H1 (cell line): ENCODE measurements around the gene CASP4. TPM values are rescaled to one million over a fixed set of nuclear protein-coding genes. Genes with fewer than 3 reads are reported as not detected.

Experiments
- CTCF ChIA-PET: fragments of 300-600 bp; sonication (Branson Sonifier 250); formaldehyde crosslinking; loops from one replicate; lab custom pipeline; 2021; ENCODE audit not compliant: partially characterized antibody; lab: Charles Lee
- POLR2A ChIA-PET: fragments of 300-600 bp; sonication (Branson Sonifier 250); formaldehyde crosslinking; loops from one replicate; lab custom pipeline; 2021; ENCODE audit warnings: inconsistent platforms; ENCODE audit not compliant: partially characterized antibody; lab: Charles Lee
- DNase-seq, 2 experiments: peaks; one replicate each; pipeline versions ENCODE4 v3.0.0 to v3.0.0-alpha.2; 2010 to 2022; ENCODE audit warnings: low spot score in 2 of 2, low read depth in 1 of 2, mixed read lengths in 1 of 2
- FAIRE-seq: peaks from 2 replicates; lab custom pipeline; 2011; peaks lifted over from hg19 to GRCh38; lab: Jason Lieb, UNC
- H2AFZ ChIP-seq: 2 replicates; pipeline ENCODE4 v1.8.1; 2012; ENCODE audit warnings: low read length, inconsistent platforms
- H2AK5ac ChIP-seq: 2 replicates; pipeline ENCODE4 v1.6.1; 2013; ENCODE audit warnings: low read depth, low read length
- H2BK120ac ChIP-seq: replicated peaks from 2 replicates; pipeline ENCODE3; 2013; ENCODE audit warnings: low read depth, low read length, inconsistent platforms
- H2BK12ac ChIP-seq: 2 replicates; pipeline ENCODE4 v1.6.1; 2013; ENCODE audit warnings: low read depth, low read length
- H2BK15ac ChIP-seq: 2 replicates; pipeline ENCODE4 v1.6.1; 2013; ENCODE audit warnings: low read length
- H2BK20ac ChIP-seq: 2 replicates; pipeline ENCODE4 v1.6.1; 2013; ENCODE audit warnings: low read length
- H2BK5ac ChIP-seq: 2 replicates; pipeline ENCODE4 v1.6.1; 2013; ENCODE audit warnings: low read depth, low read length
- H3K14ac ChIP-seq: 2 replicates; pipeline ENCODE4 v1.6.1; 2013; ENCODE audit warnings: inconsistent platforms; ENCODE audit not compliant: insufficient read length
- H3K18ac ChIP-seq: 2 replicates; pipeline ENCODE4 v1.6.1; 2013; ENCODE audit warnings: low read length; ENCODE audit errors: extremely low read depth
- H3K23ac ChIP-seq: 2 replicates; pipeline ENCODE4 v1.6.1; 2013; ENCODE audit warnings: inconsistent platforms; ENCODE audit not compliant: insufficient read length
- H3K23me2 ChIP-seq: 2 replicates; pipeline ENCODE4 v1.6.1; 2013; ENCODE audit warnings: low read depth, low read length
- H3K27ac ChIP-seq: 2 replicates; pipeline ENCODE4 v1.6.1; 2011; ENCODE audit warnings: low read depth, low read length, inconsistent platforms
- H3K27me3 ChIP-seq, 4 experiments: replicated peaks in 1 of 4; 1 replicate in 1 of 4; 2 replicates in 3 of 4; pipeline versions ENCODE4 v1.6.1 to v1.8.1; 2011 to 2013; ENCODE audit warnings: low read length in 3 of 4, mild to moderate bottlenecking in 3 of 4, inconsistent platforms in 2 of 4, mixed read lengths in 2 of 4, moderate library complexity in 1 of 4; ENCODE audit not compliant: control insufficient read depth in 3 of 4, insufficient read depth in 3 of 4; ENCODE audit errors: extremely low read depth in 1 of 4
- H3K36me3 ChIP-seq, 4 experiments: 2 replicates each; pipeline versions ENCODE4 v1.6.1 to v1.8.1; 2011 to 2013; ENCODE audit warnings: mild to moderate bottlenecking in 4 of 4, low read length in 3 of 4, moderate library complexity in 2 of 4, control low read depth in 1 of 4, inconsistent platforms in 1 of 4; ENCODE audit not compliant: insufficient read depth in 4 of 4, control insufficient read depth in 2 of 4
- H3K4ac ChIP-seq: replicated peaks from 2 replicates; pipeline ENCODE3; 2013; ENCODE audit warnings: low read length, low read depth, mixed read lengths, inconsistent platforms; ENCODE audit not compliant: insufficient read length
- H3K4me1 ChIP-seq, 4 experiments: replicated peaks in 1 of 4; 1 replicate in 1 of 4; 2 replicates in 3 of 4; pipeline versions ENCODE4 v1.6.1 to v1.8.1; 2011 to 2013; ENCODE audit warnings: low read length in 3 of 4, inconsistent platforms in 2 of 4, mixed read lengths in 1 of 4; ENCODE audit not compliant: insufficient read depth in 4 of 4, control insufficient read depth in 3 of 4
- H3K4me2 ChIP-seq, 2 experiments: 2 replicates each; pipeline versions ENCODE4 v1.6.1 to v1.8.1; 2011 to 2013; ENCODE audit warnings: low read depth in 2 of 2, low read length in 2 of 2, control low read depth in 1 of 2, inconsistent platforms in 1 of 2, mild to moderate bottlenecking in 1 of 2; ENCODE audit not compliant: insufficient read depth in 1 of 2
- H3K4me3 ChIP-seq, 4 experiments: fragments of 200-600, 300-600 bp in 1 of 4; sonication (generic), shearing (Covaris generic), sonication (Bioruptor Twin) in 1 of 4; 2 replicates each; pipeline versions ENCODE4 v1.5.1 to v1.8.1; 2011 to 2016; ENCODE audit warnings: low read length in 4 of 4, low read depth in 3 of 4, control low read depth in 2 of 4, inconsistent platforms in 2 of 4, mild to moderate bottlenecking in 2 of 4, mixed read lengths in 1 of 4, moderate library complexity in 1 of 4; ENCODE audit not compliant: insufficient read depth in 2 of 4; ENCODE audit errors: extremely low read depth in 1 of 4
- H3K56ac ChIP-seq: replicated peaks from 2 replicates; pipeline ENCODE3; 2013; ENCODE audit warnings: low read depth, mild to moderate bottlenecking, mixed read lengths, low read length, inconsistent platforms; ENCODE audit not compliant: insufficient read length
- H3K79me1 ChIP-seq: 2 replicates; pipeline ENCODE4 v1.6.1; 2013; ENCODE audit warnings: low read depth, low read length, control low read depth
- H3K79me2 ChIP-seq, 2 experiments: 2 replicates each; pipeline versions ENCODE4 v1.6.1 to v1.8.1; 2012 to 2013; ENCODE audit warnings: low read length in 2 of 2, mild to moderate bottlenecking in 2 of 2, inconsistent platforms in 1 of 2; ENCODE audit not compliant: insufficient read depth in 2 of 2, control insufficient read depth in 1 of 2
- H3K9ac ChIP-seq, 4 experiments: replicated peaks in 1 of 4; 1 replicate in 1 of 4; 2 replicates in 3 of 4; pipeline versions ENCODE4 v1.6.1 to v1.8.1; 2011 to 2013; ENCODE audit warnings: low read depth in 3 of 4, low read length in 3 of 4, control low read depth in 2 of 4, mild to moderate bottlenecking in 2 of 4, moderate library complexity in 2 of 4, inconsistent platforms in 1 of 4; ENCODE audit errors: extremely low read depth in 1 of 4
- H3K9me3 ChIP-seq, 2 experiments: 2 replicates each; pipeline versions ENCODE4 v1.6.1 to v1.8.1; 2012 to 2013; ENCODE audit warnings: mild to moderate bottlenecking in 2 of 2, moderate library complexity in 2 of 2, control low read depth in 1 of 2, inconsistent platforms in 1 of 2, low read depth in 1 of 2, low read length in 1 of 2, mixed read lengths in 1 of 2; ENCODE audit not compliant: insufficient read depth in 2 of 2
- H4K20me1 ChIP-seq, 2 experiments: replicated peaks in 1 of 2; 2 replicates each; pipeline versions ENCODE3 to v1.8.1; 2011 to 2013; ENCODE audit warnings: inconsistent platforms in 2 of 2, low read length in 2 of 2, mild to moderate bottlenecking in 1 of 2; ENCODE audit not compliant: insufficient read depth in 2 of 2, control insufficient read depth in 1 of 2
- H4K5ac ChIP-seq: 2 replicates; pipeline ENCODE4 v1.6.1; 2013; ENCODE audit warnings: low read length, low read depth, mixed read lengths, inconsistent platforms; ENCODE audit not compliant: insufficient read length
- H4K8ac ChIP-seq: 2 replicates; pipeline ENCODE4 v1.8.0; 2013; ENCODE audit warnings: mild to moderate bottlenecking, moderate library complexity, low read length, inconsistent platforms; ENCODE audit not compliant: insufficient read depth; ENCODE audit errors: extremely low read depth
- H4K91ac ChIP-seq: replicated peaks from 2 replicates; pipeline ENCODE3; 2013; ENCODE audit warnings: low read length, mixed read lengths, inconsistent platforms; ENCODE audit not compliant: insufficient read length
- CBX5 ChIP-seq: fragments of 300-800, 300-1000 bp; sonication (generic); IDR thresholded peaks from 2 replicates; pipeline ENCODE4 v1.7.1; 2016; ENCODE audit warnings: antibody characterized with exemption, low read length, low read depth
- CREB1 ChIP-seq: IDR thresholded peaks from 2 replicates; pipeline ENCODE4 v1.6.1; 2012; ENCODE audit warnings: inconsistent platforms
- CTBP2 ChIP-seq: IDR thresholded peaks from 2 replicates; pipeline ENCODE4 v1.7.0; 2011; ENCODE audit warnings: borderline replicate concordance, mild to moderate bottlenecking, moderate library complexity, mixed read lengths, low read length; ENCODE audit not compliant: insufficient read depth, insufficient read length
- FOSL1 ChIP-seq: IDR thresholded peaks from 2 replicates; pipeline ENCODE4 v1.6.1; 2011; ENCODE audit warnings: mild to moderate bottlenecking, low read depth, low read length, moderate library complexity; ENCODE audit not compliant: insufficient read depth
- GTF2F1 ChIP-seq: IDR thresholded peaks from 2 replicates; pipeline ENCODE4 v1.6.1; 2012; ENCODE audit warnings: low read depth, low read length, improper control_type of control experiment, borderline replicate concordance
- HDAC6 ChIP-seq: IDR thresholded peaks from one replicate; pipeline ENCODE4 v1.7.1; 2012; ENCODE audit warnings: low read depth, mild to moderate bottlenecking, inconsistent platforms, low read length, moderate library complexity
- JUND ChIP-seq: IDR thresholded peaks from 2 replicates; pipeline ENCODE4 v1.6.1; 2011; ENCODE audit warnings: mild to moderate bottlenecking, improper control_type of control experiment, low read length
- TAF1 ChIP-seq: IDR thresholded peaks from 2 replicates; pipeline ENCODE4 v1.6.1; 2011; ENCODE audit warnings: mild to moderate bottlenecking, low read depth, low read length
- TBP ChIP-seq: IDR thresholded peaks from 2 replicates; pipeline ENCODE4 v1.6.1; 2011; ENCODE audit warnings: low read depth, low read length, improper control_type of control experiment
- ZNF274 ChIP-seq: IDR thresholded peaks from 2 replicates; pipeline ENCODE4 v1.7.0; 2012; ENCODE audit warnings: low read length, borderline replicate concordance; ENCODE audit errors: extremely low read depth
- WGBS, 2 experiments: shearing (Covaris generic) in 1 of 2; methylation state at CpG; one replicate each; pipeline versions ENCODE4 v1.1.6 to v1.1.7; 2013 to 2015; ENCODE audit warnings: low lambda C conversion rate in 2 of 2, mixed read lengths in 2 of 2, inconsistent platforms in 1 of 2, low coverage in 1 of 2, missing lambda C conversion rate in 1 of 2; ENCODE audit not compliant: insufficient replicate concordance in 2 of 2, insufficient coverage in 1 of 2, insufficient read length in 1 of 2; ENCODE audit errors: extremely low coverage in 1 of 2, missing lambda C conversion rate in 1 of 2; 5-methylcytosine and 5-hydroxymethylcytosine counted together
- polyA plus RNA-seq, 7 experiments: library from polyadenylated mRNA; depleted of rRNA in 3 of 7; stranded (reverse) in 5 of 7; unstranded in 2 of 7; fragments of >200 nt in 5 of 7; fragments of 200-250 nt in 2 of 7; gene quantifications; 1 replicate in 5 of 7; 2 replicates in 1 of 7; 4 replicates in 1 of 7; pipeline versions ENCODE4 v1.2.1 to v1.2.3, GENCODE V29; 2011 to 2013; ENCODE audit warnings: missing spikeins in 2 of 7, mixed read lengths in 2 of 7
- total RNA-seq: library from RNA; stranded (reverse); fragmentation: NEBNext Ultra II Directional; extraction: Animal tissue kit (Norgen Biotek cat#: 25700); gene quantifications from 2 replicates; pipeline ENCODE4 v1.2.1, GENCODE V29; 2021

The CASP4 gene
- total and polyA plus RNA-seq, 2 of the 8 experiments (the other 6 are each of a cell fraction or from before 2014, with no cell fraction given), result 0.09 TPM; not detected in 1

DNA sequence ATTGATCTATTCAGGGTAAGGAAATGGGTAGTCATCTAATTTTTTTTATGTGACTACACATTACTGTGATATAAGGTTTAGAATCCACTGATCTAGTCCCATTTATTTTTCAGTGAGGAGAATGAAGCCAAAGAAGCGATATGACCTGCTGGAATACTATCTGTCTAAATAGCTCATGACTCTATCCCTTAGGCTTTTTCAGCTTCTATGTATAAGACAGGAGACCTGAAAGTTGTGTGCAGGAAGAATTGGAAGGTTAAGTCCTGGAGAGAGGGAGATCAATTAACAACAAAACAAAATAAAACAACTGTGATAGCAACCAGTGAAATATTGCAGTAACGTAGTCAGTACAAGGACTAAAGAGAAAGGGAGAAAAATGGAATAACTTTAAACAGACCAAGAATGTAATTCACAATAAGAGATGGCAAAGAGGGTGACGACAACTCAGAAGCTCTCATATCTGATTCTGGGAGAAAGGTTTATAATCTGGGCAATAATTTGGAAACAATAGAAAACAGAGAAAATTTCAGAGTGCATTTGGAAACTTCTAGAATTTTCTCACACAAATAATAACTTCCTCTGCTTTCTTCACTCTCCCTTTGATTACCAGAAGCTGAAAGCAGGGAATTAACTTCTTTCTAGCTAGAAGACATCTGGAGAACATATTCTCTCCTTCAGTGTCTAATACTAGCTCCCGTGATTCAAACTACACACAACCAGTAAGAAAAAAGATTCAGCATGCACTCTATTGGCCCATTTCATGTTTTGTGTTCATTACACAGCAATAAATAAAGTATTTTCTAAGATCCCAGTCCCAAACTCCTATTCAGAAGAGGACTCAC lies 50.9 kb downstream of the CASP4 start:
- FAIRE-seq (no peak), DNase-seq (no peak)
- H3K18ac ChIP-seq, result no peak overlapping the region
- H3K4ac ChIP-seq, result no peak overlapping the region
- no peak overlapping the region for H3K27ac ChIP-seq
- no peaks in the 10 kb centered on the region for H3K79me2 ChIP-seq
- no peak overlapping the region for H2BK15ac ChIP-seq
- no peak overlapping the region for H3K23ac ChIP-seq
- H4K8ac ChIP-seq, result no peak overlapping the region
- no peak overlapping the region for H3K4me2 ChIP-seq
- H3K4me1 ChIP-seq, result no peaks in the 10 kb centered on the region
- no peaks in the 10 kb centered on the region for H4K20me1 ChIP-seq
- ChIA-PET POLR2A (interaction anchor here (0.7 kb wide), 1 partner anchor 1069 kb away, joined by 3 read pairs; no protein-coding TSS in a partner anchor), CTCF (interaction anchor here (0.7 to 0.9 kb wide), 2 partner anchors 9 to 37 kb away, joined by 3 read pairs; no protein-coding TSS in a partner anchor)
- H3K36me3 ChIP-seq, result no peaks in the 10 kb centered on the region
- H3K4me3 ChIP-seq, result no peak overlapping the region
- no peak overlapping the region for H3K56ac ChIP-seq
- H3K79me1 ChIP-seq, result no peaks in the 10 kb centered on the region
- no peak overlapping the region for H2AK5ac ChIP-seq
- no peak overlapping the region for H4K5ac ChIP-seq
- no peak overlapping the region for H2AFZ ChIP-seq
- no peak overlapping the region for H3K14ac ChIP-seq
- no peak overlapping the region for H2BK12ac ChIP-seq
- WGBS, 2 experiments, result 94% methylated on average over 3 of the region's 4 CpGs; no CpG with 5 or more reads in 1 of the 2 experiments
- H2BK120ac ChIP-seq, result no peak overlapping the region
- H2BK20ac ChIP-seq, result no peak overlapping the region
- H3K9me3 ChIP-seq, result no peaks in the 10 kb centered on the region
- H3K9ac ChIP-seq, result no peak overlapping the region
- H3K27me3 ChIP-seq, result no peaks in the 10 kb centered on the region
- no peak overlapping the region for H2BK5ac ChIP-seq
- TF ChIP-seq HDAC6 (no peak), TBP (no peak), CREB1 (no peak), JUND (no peak), CTBP2 (no peak), CBX5 (no peak), GTF2F1 (no peak), ZNF274 (no peak), TAF1 (no peak), FOSL1 (no peak)
- H3K23me2 ChIP-seq, result no peaks in the 10 kb centered on the region
- no peak overlapping the region for H4K91ac ChIP-seq
